Astrocyte of the spinal cord (primary cell): Measurements from ENCODE around the gene PLXNC1.

ENCODE experiments used
- DNase-seq: peaks from one replicate; pipeline ENCODE4 v3.0.0; 2011; ENCODE audit warnings: low read depth, low spot score
- H3K4me3 ChIP-seq: 2 replicates; pipeline ENCODE4 v1.5.1; 2011; ENCODE audit warnings: low read depth, mild to moderate bottlenecking, low read length, moderate library complexity
- CTCF ChIP-seq: IDR thresholded peaks from 2 replicates; pipeline ENCODE4 v1.5.1; 2012; ENCODE audit warnings: low read depth, mild to moderate bottlenecking, low read length, inconsistent platforms
- in situ Hi-C: cut with HindIII; loops from 2 replicates; pipeline ENCODE4 v1.10.0; 2017; ENCODE audit warnings: low sequenced_read_pairs

PLXNC1 gene

GRCh38 chr12:94265966-94266745 is 117.8 kb downstream of the PLXNC1 start:
- in situ Hi-C loops: no loop called here
- H3K4me3 ChIP-seq: no peak overlapping the region

GRCh38 chr12:94266796-94267536 is 118.6 kb downstream of the PLXNC1 start:
- H3K4me3 ChIP-seq: no peak overlapping the region
- DNase-seq: peak; percentile 53
- in situ Hi-C loops: no loop called here
- no peak for TF ChIP-seq CTCF

More at GRCh38 chr12:94265966-94266745, 117.8 kb downstream of the PLXNC1 start:
- no peak for TF ChIP-seq CTCF
- no peak for DNase-seq

GRCh38 chr12:94267537-94267872 is 119.1 kb downstream of the PLXNC1 start:
- TF ChIP-seq CTCF: no peak
- in situ Hi-C loops: no loop called here
- no peak for DNase-seq
- no peak overlapping the region for H3K4me3 ChIP-seq

- no peak overlapping the region for H3K4me3 ChIP-seq
- no peak for DNase-seq
- no peak for TF ChIP-seq CTCF
- in situ Hi-C loops: no loop called here
Observed at GRCh38 chr12:94267921-94268471, 119.6 kb downstream of the PLXNC1 start.

- TF ChIP-seq CTCF: no peak
- no peak for DNase-seq
- H3K4me3 ChIP-seq: no peak overlapping the region
- in situ Hi-C loops: no loop called here
Observed at GRCh38 chr12:94269316-94269999, 121.1 kb downstream of the PLXNC1 start.

- in situ Hi-C loops: no loop called here
- no peak for TF ChIP-seq CTCF
- no peak for DNase-seq
- H3K4me3 ChIP-seq: no peak overlapping the region
Observed at GRCh38 chr12:94271351-94271750, 123.0 kb downstream of the PLXNC1 start.
